A673 (cell line): ENCODE results near the gene FUT4. TPM values are rescaled to one million over a fixed set of nuclear protein-coding genes. Genes with fewer than 3 reads are reported as not detected.

ENCODE experiments used
- BruUV-seq: library from RNA; stranded (reverse); fragments of 400-500 nt; replicated peaks from 2 replicates; lab custom pipeline; 2021; lab: Mats Ljungman, UMichigan
- CTCF ChIA-PET: fragments of 300-600 bp; sonication (Branson Sonifier 250); formaldehyde crosslinking; loops from one replicate; lab custom pipeline; 2022; ENCODE audit warnings: antibody characterized with exemption; lab: Charles Lee
- POLR2A ChIA-PET: fragments of 300-600 bp; sonication (Branson Sonifier 250); formaldehyde crosslinking; loops from one replicate; lab custom pipeline; 2022; ENCODE audit warnings: antibody characterized with exemption; ENCODE audit not compliant: low non-redundant PET; lab: Charles Lee
- DNase-seq: peaks from one replicate; pipeline ENCODE4 v3.0.0-alpha.2; 2015; ENCODE audit warnings: low spot score
- H3K27ac ChIP-seq: fragments of 200-600 bp; sonication (generic); 2 replicates; pipeline ENCODE4 v1.5.1; 2016; ENCODE audit warnings: mixed run types, low read depth, mild to moderate bottlenecking, mixed read lengths, antibody characterized with exemption, low read length; ENCODE audit not compliant: poor library complexity, severe bottlenecking
- H3K27me3 ChIP-seq: fragments of 200-600 bp; sonication (generic); replicated peaks from 2 replicates; pipeline ENCODE4 v1.6.1; 2017; ENCODE audit warnings: mixed run types, low read depth, mild to moderate bottlenecking, mixed read lengths, antibody characterized with exemption, low read length; ENCODE audit not compliant: insufficient read depth, poor library complexity
- H3K36me3 ChIP-seq: fragments of 200-600 bp; sonication (generic); 2 replicates; pipeline ENCODE4 v1.6.1; 2016; ENCODE audit warnings: mixed run types, mild to moderate bottlenecking, mixed read lengths, antibody characterized with exemption, low read length; ENCODE audit not compliant: insufficient read depth, poor library complexity, severe bottlenecking
- H3K4me1 ChIP-seq: fragments of 200-600 bp; sonication (generic); 2 replicates; pipeline ENCODE4 v1.6.1; 2017; ENCODE audit warnings: mixed run types, mild to moderate bottlenecking, mixed read lengths, antibody characterized with exemption, low read length; ENCODE audit not compliant: insufficient read depth, poor library complexity, severe bottlenecking
- H3K4me3 ChIP-seq: fragments of 200-600 bp; sonication (generic); 2 replicates; pipeline ENCODE4 v1.5.1; 2016; ENCODE audit warnings: low read depth, mixed run types, mild to moderate bottlenecking, mixed read lengths, low read length; ENCODE audit not compliant: poor library complexity, severe bottlenecking
- H3K9me3 ChIP-seq: fragments of 200-600 bp; sonication (generic); 2 replicates; pipeline ENCODE4 v1.6.1; 2016; ENCODE audit warnings: mixed run types, low read depth, mild to moderate bottlenecking, mixed read lengths, antibody characterized with exemption, low read length; ENCODE audit not compliant: poor library complexity, severe bottlenecking
- EZH2 ChIP-seq: fragments of 200-600 bp; sonication (generic); IDR thresholded peaks from 2 replicates; pipeline ENCODE4 v1.6.1; 2017; ENCODE audit warnings: borderline replicate concordance, low read depth, mild to moderate bottlenecking, mixed read lengths, antibody characterized with exemption, low read length; ENCODE audit not compliant: poor library complexity, severe bottlenecking
- intact Hi-C: fragments of 100-400 bp; cut with micrococcal nuclease; formaldehyde crosslinking; loops from one replicate; pipeline ENCODE4 v1.10.0; 2022; ENCODE audit not compliant: unreplicated experiment
- total RNA-seq: library from RNA; stranded (reverse); gene quantifications from 2 replicates; pipeline ENCODE4 v1.2.3, GENCODE V29; 2021
- TF ChIP-seq, protein P1 (sequence below): fragments of 300-800, 200-600 bp; sonication (generic); conservative IDR thresholded peaks from 2 replicates; pipeline ENCODE4 v1.5.1; 2017; ENCODE audit warnings: low read depth, mild to moderate bottlenecking, antibody characterized with exemption, low read length, moderate library complexity, mixed read lengths

Gene FUT4
- total RNA-seq, 1 experiment from 2014 or later, result 7.7 TPM

DNA sequence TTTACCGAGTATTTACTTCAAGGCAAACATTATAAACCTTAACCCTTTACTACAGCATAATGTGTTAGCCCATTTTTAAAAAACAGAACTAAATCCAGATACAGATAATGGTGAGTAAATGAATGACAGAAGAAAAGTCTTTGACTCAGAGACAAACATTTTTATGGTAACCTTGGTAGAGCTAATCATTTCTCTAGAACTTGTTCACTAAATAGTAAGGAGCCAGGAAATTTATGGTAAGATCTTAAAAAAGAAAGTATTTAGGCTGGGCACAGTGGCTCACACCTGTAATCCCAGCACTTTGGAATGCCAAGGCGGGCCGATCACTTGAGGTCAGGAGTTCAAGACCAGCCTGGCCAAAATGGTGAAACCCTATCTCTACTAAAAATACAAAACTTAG, 11.5 kb upstream of the FUT4 start:
- no peak overlapping the region for H3K27ac ChIP-seq
- no peak overlapping the region for H3K4me3 ChIP-seq
- intact Hi-C loops, result no loop called here
- H3K9me3 ChIP-seq, result no peaks in the 10 kb centered on the region
- POLR2A ChIA-PET, result no interaction called here
- H3K36me3 ChIP-seq, result no peaks in the 10 kb centered on the region
- CTCF ChIA-PET, result no interaction called here
- no TSS peak for BruUV-seq
- TF ChIP-seq, protein P1, sequence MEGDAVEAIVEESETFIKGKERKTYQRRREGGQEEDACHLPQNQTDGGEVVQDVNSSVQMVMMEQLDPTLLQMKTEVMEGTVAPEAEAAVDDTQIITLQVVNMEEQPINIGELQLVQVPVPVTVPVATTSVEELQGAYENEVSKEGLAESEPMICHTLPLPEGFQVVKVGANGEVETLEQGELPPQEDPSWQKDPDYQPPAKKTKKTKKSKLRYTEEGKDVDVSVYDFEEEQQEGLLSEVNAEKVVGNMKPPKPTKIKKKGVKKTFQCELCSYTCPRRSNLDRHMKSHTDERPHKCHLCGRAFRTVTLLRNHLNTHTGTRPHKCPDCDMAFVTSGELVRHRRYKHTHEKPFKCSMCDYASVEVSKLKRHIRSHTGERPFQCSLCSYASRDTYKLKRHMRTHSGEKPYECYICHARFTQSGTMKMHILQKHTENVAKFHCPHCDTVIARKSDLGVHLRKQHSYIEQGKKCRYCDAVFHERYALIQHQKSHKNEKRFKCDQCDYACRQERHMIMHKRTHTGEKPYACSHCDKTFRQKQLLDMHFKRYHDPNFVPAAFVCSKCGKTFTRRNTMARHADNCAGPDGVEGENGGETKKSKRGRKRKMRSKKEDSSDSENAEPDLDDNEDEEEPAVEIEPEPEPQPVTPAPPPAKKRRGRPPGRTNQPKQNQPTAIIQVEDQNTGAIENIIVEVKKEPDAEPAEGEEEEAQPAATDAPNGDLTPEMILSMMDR, result no peak
- TF ChIP-seq EZH2, result no peak
- H3K4me1 ChIP-seq, result no peaks in the 10 kb centered on the region
- DNase-seq, result no peak
- H3K27me3 ChIP-seq, result no peaks in the 10 kb centered on the region

DNA sequence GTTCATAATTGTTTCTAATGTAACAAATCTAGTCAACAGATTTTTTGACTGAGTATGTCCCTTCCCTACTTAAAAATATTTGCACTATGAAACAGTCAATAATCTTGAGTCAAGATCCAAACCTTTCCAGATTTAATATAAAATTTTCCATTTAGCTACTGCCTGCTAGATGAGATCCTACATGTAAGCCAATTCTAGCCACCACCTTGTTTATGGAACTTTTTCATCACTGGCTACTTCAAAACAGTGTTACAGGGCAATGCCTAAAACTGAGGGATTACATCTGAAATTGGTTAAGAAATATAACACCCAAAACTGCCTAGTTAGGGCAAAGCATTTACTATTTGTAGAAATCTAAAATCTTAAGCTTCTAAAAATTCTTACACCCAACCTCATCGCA, 10.5 kb upstream of the FUT4 start:
- ChIA-PET CTCF (no interaction called here), POLR2A (no interaction called here)
- Histone ChIP-seq H3K36me3 (no peaks in the 10 kb centered on the region), H3K4me1 (no peaks in the 10 kb centered on the region), H3K27ac (no peak overlapping the region), H3K9me3 (no peaks in the 10 kb centered on the region), H3K27me3 (no peaks in the 10 kb centered on the region), H3K4me3 (no peak overlapping the region)
- BruUV-seq, result no TSS peak
- DNase-seq, result no peak
- TF ChIP-seq EZH2, result no peak
- TF ChIP-seq, protein P1, result no peak
- intact Hi-C loops, result no loop called here

DNA sequence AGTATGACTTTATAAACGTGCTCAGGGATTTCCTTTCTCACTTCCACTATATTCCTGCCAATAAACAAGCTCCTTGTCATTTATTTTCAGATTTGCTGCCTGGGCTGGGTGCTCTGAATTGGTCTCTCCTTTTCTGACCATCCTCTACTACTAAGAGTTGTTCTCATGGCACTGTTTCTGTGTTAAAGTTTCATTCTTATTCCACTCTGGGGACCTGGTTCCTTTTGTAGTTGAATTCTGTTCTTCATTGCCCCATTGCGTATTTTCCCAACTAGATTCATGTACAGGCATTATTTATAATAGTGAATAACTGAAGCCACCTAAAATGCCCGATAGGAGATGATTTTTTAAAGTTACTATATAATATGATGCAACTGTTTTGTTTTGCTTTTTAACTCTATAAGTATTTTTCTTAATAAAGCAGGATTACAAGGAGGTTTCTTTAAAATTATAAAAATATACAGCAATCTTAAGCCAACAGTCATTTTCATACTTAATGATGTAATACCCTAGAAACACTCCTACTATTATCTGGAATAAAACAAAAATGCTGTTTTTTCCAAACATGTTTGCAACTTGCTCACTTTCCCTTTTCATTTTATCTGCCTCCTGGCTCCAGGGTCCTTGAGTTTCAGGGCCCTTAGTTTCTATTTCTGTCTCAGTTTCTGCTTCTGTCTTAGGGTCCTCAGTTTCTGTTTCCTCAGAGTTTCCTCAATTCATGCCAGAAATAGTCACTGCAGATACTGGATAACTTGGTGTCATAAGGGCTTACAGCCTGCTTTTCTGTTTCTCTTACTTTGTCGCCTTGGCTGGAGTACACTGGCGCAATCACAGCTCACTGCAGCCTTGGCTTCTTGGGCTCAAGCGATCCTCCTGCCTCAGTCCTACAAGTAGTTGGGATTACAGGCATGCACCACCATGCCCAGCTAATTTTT, 9.8 kb upstream of the FUT4 start:
- BruUV-seq, result no TSS peak

More for the DNA sequence above, 9.8 kb upstream of the FUT4 start:
- Histone ChIP-seq H3K9me3 (no peaks in the 10 kb centered on the region), H3K27ac (no peak overlapping the region), H3K27me3 (no peaks in the 10 kb centered on the region), H3K36me3 (no peaks in the 10 kb centered on the region), H3K4me1 (no peaks in the 10 kb centered on the region), H3K4me3 (no peak overlapping the region)
- CTCF ChIA-PET, result no interaction called here
- TF ChIP-seq EZH2, result no peak
- TF ChIP-seq, protein P1, result no peak
- POLR2A ChIA-PET, result no interaction called here
- intact Hi-C loops, result no loop called here
- DNase-seq, result no peak
